ENCODE data around the gene FNBP1L. TPM values are rescaled to one million over a fixed set of nuclear protein-coding genes. Genes with fewer than 3 reads are reported as not detected.

The FNBP1L gene
- total and polyA plus RNA-seq, 2 experiments from 2014 or later = 56.3 to 132 TPM

DNA sequence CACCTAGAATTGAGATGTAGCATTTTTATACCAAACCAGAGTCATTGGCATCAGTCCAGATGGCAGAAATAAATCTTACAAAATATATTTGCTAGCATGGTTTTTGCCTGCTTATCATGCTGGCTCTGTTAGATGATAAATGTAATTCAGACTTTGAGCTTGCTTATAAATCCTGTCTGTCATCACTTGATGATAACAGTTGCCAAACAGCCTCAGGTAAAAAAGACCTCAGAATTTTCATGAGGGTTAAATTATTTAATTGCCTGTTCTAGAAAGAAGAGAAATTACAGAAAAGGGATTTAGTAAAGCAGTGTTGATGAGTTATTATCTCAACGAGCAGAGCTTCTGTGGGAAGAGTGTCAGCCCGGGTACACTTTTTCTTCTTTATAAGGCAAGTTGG is 83.3 kb downstream of the FNBP1L start:
- no peak overlapping the region for H2AFZ ChIP-seq
- ATAC-seq (no peak), DNase-seq (ENCODE audit: low spot score) (no peak)
- TF ChIP-seq NANOG (IDR thresholded peaks at IDR 0.05; ENCODE audit: borderline replicate concordance) = no peak
- no peak overlapping the region for H3K27ac ChIP-seq (ENCODE audit: low read depth)
- Mint-ChIP-seq H3K36me3 (ENCODE audit: low read depth) (peaks cover 43% of the 10 kb centered on the region), H3K9me3 (no peaks in the 10 kb centered on the region), H3K27me3 (ENCODE audit: insufficient read depth, low read depth, poor library complexity) (no peaks in the 10 kb centered on the region), H3K4me3 (no peak overlapping the region), H3K27ac (no peak overlapping the region), H3K4me1 (peaks cover 4% of the 10 kb centered on the region; the same call in 1 of the 3 replicates)
- H3F3A ChIP-seq (replicated peaks; ENCODE audit: low read depth) = no peaks in the 10 kb centered on the region
- H3K4me3 ChIP-seq = no peak overlapping the region
- no peaks in the 10 kb centered on the region for H4K20me1 ChIP-seq (replicated peaks; ENCODE audit: insufficient read depth)
- H3K79me2 ChIP-seq (replicated peaks; ENCODE audit: insufficient read depth) = 0 out of 2 replicates have a peak, but pooled peaks cover 10% of the 10 kb centered on the region
- H3K4me1 ChIP-seq (ENCODE audit: insufficient read depth) = no peaks in the 10 kb centered on the region
- H3K4me2 ChIP-seq = no peak overlapping the region
- H3K27me3 ChIP-seq (ENCODE audit: insufficient read depth) = no peaks in the 10 kb centered on the region
- H3K9me2 ChIP-seq (ENCODE audit: insufficient read depth) = no peaks in the 10 kb centered on the region
- H3K36me3 ChIP-seq (ENCODE audit: insufficient read depth) = peaks cover 8% of the 10 kb centered on the region; the same call in 1 of the 2 replicates

DNA sequence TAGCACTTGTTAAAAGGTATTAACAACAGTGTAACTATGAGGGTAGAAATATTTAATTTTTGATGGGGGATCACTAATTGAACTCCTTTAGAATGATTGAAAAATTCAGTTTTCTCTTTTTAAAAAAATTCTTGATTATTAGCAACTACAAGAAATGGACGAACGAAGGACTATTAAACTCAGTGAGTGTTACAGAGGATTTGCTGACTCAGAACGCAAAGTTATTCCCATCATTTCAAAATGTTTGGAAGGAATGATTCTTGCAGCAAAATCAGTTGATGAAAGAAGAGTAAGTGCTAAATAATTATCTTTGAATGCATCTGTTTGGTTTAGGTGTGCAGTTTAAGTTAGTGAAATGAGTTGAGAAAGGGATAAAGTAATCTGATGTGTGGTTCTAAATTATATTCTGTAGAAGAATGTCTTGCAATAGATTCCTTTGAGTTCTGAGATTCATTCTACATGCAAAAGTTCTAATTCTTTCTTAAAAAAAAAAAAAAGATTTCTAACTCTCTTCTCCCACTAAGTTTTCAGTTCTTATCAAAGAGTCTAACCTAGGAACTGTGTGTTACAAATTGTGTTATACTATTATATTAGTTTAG is 85.0 kb downstream of the FNBP1L start:
- H3K36me3 Mint-ChIP-seq (ENCODE audit: low read depth) = peaks cover 39% of the 10 kb centered on the region
- Histone ChIP-seq H3K27me3 (ENCODE audit: insufficient read depth) (no peaks in the 10 kb centered on the region), H3K79me2 (replicated peaks; ENCODE audit: insufficient read depth) (peaks cover 5% of the 10 kb centered on the region; the same call in 1 of the 2 replicates), H3K4me3 (no peak overlapping the region), H3K4me2 (no peak overlapping the region), H3K9me2 (ENCODE audit: insufficient read depth) (no peaks in the 10 kb centered on the region), H2AFZ (no peak overlapping the region), H3K27ac (ENCODE audit: low read depth) (0 out of 2 replicates have a peak overlapping the region, but pooled peaks have one; percentile 3), H3K36me3 (ENCODE audit: insufficient read depth) (peaks cover 8% of the 10 kb centered on the region; the same call in 1 of the 2 replicates), H4K20me1 (replicated peaks; ENCODE audit: insufficient read depth) (no peaks in the 10 kb centered on the region), H3F3A (replicated peaks; ENCODE audit: low read depth) (no peaks in the 10 kb centered on the region), H3K4me1 (ENCODE audit: insufficient read depth) (no peaks in the 10 kb centered on the region)
- DNase-seq (ENCODE audit: low spot score) (no peak), ATAC-seq (no peak)
- H3K27ac Mint-ChIP-seq = no peak overlapping the region; the same call in 1 of the 2 replicates
- no peaks in the 10 kb centered on the region for H3K9me3 Mint-ChIP-seq
- H3K4me1 Mint-ChIP-seq = peaks cover 3% of the 10 kb centered on the region; the same call in 1 of the 3 replicates
- peaks cover 3% of the 10 kb centered on the region for H3K27me3 Mint-ChIP-seq (ENCODE audit: insufficient read depth, low read depth, poor library complexity)
- H3K4me3 Mint-ChIP-seq = no peak overlapping the region
- TF ChIP-seq, protein P1, sequence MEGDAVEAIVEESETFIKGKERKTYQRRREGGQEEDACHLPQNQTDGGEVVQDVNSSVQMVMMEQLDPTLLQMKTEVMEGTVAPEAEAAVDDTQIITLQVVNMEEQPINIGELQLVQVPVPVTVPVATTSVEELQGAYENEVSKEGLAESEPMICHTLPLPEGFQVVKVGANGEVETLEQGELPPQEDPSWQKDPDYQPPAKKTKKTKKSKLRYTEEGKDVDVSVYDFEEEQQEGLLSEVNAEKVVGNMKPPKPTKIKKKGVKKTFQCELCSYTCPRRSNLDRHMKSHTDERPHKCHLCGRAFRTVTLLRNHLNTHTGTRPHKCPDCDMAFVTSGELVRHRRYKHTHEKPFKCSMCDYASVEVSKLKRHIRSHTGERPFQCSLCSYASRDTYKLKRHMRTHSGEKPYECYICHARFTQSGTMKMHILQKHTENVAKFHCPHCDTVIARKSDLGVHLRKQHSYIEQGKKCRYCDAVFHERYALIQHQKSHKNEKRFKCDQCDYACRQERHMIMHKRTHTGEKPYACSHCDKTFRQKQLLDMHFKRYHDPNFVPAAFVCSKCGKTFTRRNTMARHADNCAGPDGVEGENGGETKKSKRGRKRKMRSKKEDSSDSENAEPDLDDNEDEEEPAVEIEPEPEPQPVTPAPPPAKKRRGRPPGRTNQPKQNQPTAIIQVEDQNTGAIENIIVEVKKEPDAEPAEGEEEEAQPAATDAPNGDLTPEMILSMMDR (conservative IDR thresholded peaks at IDR 0.05; ENCODE audit: low read depth in 2 of 2) = no peak
- no peak for TF ChIP-seq STAT1 (IDR thresholded peaks at IDR 0.05; ENCODE audit: unreplicated experiment)
- no peak for TF ChIP-seq JUNB (IDR thresholded peaks at IDR 0.05; ENCODE audit: unreplicated experiment)
- TF ChIP-seq CREB1 (CRISPR knock-in tag; IDR thresholded peaks at IDR 0.05; ENCODE audit: low read depth) = no peak
- TF ChIP-seq ZNF114 (CRISPR knock-in tag; IDR thresholded peaks at IDR 0.05) = no peak
- TF ChIP-seq ZNF331 (CRISPR knock-in tag; IDR thresholded peaks at IDR 0.05; ENCODE audit: low read depth) = no peak
- TF ChIP-seq EZH2phosphoT487 (IDR thresholded peaks at IDR 0.05; ENCODE audit: unreplicated experiment) = no peak
- TF ChIP-seq, protein P2, sequence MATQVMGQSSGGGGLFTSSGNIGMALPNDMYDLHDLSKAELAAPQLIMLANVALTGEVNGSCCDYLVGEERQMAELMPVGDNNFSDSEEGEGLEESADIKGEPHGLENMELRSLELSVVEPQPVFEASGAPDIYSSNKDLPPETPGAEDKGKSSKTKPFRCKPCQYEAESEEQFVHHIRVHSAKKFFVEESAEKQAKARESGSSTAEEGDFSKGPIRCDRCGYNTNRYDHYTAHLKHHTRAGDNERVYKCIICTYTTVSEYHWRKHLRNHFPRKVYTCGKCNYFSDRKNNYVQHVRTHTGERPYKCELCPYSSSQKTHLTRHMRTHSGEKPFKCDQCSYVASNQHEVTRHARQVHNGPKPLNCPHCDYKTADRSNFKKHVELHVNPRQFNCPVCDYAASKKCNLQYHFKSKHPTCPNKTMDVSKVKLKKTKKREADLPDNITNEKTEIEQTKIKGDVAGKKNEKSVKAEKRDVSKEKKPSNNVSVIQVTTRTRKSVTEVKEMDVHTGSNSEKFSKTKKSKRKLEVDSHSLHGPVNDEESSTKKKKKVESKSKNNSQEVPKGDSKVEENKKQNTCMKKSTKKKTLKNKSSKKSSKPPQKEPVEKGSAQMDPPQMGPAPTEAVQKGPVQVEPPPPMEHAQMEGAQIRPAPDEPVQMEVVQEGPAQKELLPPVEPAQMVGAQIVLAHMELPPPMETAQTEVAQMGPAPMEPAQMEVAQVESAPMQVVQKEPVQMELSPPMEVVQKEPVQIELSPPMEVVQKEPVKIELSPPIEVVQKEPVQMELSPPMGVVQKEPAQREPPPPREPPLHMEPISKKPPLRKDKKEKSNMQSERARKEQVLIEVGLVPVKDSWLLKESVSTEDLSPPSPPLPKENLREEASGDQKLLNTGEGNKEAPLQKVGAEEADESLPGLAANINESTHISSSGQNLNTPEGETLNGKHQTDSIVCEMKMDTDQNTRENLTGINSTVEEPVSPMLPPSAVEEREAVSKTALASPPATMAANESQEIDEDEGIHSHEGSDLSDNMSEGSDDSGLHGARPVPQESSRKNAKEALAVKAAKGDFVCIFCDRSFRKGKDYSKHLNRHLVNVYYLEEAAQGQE (IDR thresholded peaks at IDR 0.05; ENCODE audit: unreplicated experiment) = no peak
- TF ChIP-seq, protein P3, sequence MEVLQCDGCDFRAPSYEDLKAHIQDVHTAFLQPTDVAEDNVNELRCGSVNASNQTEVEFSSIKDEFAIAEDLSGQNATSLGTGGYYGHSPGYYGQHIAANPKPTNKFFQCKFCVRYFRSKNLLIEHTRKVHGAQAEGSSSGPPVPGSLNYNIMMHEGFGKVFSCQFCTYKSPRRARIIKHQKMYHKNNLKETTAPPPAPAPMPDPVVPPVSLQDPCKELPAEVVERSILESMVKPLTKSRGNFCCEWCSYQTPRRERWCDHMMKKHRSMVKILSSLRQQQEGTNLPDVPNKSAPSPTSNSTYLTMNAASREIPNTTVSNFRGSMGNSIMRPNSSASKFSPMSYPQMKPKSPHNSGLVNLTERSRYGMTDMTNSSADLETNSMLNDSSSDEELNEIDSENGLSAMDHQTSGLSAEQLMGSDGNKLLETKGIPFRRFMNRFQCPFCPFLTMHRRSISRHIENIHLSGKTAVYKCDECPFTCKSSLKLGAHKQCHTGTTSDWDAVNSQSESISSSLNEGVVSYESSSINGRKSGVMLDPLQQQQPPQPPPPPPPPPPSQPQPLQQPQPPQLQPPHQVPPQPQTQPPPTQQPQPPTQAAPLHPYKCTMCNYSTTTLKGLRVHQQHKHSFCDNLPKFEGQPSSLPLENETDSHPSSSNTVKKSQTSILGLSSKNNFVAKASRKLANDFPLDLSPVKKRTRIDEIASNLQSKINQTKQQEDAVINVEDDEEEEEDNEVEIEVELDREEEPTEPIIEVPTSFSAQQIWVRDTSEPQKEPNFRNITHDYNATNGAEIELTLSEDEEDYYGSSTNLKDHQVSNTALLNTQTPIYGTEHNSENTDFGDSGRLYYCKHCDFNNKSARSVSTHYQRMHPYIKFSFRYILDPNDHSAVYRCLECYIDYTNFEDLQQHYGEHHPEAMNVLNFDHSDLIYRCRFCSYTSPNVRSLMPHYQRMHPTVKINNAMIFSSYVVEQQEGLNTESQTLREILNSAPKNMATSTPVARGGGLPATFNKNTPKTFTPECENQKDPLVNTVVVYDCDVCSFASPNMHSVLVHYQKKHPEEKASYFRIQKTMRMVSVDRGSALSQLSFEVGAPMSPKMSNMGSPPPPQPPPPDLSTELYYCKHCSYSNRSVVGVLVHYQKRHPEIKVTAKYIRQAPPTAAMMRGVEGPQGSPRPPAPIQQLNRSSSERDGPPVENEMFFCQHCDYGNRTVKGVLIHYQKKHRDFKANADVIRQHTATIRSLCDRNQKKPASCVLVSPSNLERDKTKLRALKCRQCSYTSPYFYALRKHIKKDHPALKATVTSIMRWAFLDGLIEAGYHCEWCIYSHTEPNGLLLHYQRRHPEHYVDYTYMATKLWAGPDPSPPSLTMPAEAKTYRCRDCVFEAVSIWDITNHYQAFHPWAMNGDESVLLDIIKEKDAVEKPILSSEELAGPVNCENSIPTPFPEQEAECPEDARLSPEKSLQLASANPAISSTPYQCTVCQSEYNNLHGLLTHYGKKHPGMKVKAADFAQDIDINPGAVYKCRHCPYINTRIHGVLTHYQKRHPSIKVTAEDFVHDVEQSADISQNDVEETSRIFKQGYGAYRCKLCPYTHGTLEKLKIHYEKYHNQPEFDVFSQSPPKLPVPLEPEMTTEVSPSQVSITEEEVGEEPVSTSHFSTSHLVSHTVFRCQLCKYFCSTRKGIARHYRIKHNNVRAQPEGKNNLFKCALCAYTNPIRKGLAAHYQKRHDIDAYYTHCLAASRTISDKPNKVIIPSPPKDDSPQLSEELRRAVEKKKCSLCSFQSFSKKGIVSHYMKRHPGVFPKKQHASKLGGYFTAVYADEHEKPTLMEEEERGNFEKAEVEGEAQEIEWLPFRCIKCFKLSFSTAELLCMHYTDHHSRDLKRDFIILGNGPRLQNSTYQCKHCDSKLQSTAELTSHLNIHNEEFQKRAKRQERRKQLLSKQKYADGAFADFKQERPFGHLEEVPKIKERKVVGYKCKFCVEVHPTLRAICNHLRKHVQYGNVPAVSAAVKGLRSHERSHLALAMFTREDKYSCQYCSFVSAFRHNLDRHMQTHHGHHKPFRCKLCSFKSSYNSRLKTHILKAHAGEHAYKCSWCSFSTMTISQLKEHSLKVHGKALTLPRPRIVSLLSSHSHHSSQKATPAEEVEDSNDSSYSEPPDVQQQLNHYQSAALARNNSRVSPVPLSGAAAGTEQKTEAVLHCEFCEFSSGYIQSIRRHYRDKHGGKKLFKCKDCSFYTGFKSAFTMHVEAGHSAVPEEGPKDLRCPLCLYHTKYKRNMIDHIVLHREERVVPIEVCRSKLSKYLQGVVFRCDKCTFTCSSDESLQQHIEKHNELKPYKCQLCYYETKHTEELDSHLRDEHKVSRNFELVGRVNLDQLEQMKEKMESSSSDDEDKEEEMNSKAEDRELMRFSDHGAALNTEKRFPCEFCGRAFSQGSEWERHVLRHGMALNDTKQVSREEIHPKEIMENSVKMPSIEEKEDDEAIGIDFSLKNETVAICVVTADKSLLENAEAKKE (CRISPR knock-in tag; IDR thresholded peaks at IDR 0.05) = no peak
